NCI-H1092 (cell line): ENCODE results near the gene PXK.

Source experiments
- DNase-seq: peaks from one replicate; lab custom pipeline; 2025; lab: John Stamatoyannopoulos, UW

PXK gene

DNA sequence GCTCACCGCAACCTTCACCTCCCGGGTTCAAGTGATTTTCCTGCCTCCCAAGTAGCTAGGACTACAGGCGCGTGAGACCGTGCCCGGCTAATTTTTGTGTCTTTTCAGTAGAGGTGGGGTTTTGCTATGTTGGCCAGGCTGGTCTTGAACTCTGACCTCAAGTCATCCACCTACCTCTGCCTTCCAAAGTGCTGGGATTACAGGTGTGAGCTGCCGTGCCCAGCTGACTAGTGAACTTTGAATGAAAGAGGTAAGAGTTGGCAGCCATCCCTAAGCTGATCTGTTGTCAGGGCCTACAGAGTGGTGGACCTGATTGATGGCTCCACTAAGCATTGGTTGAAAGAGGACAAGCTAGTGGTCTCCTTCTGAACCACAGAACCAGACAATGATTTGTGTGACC, 15.3 kb downstream of the PXK start:
- DNase-seq: no peak

GRCh38 chr3:58349792-58350626, 17.3 kb downstream of the PXK start:
- no peak for DNase-seq

DNA sequence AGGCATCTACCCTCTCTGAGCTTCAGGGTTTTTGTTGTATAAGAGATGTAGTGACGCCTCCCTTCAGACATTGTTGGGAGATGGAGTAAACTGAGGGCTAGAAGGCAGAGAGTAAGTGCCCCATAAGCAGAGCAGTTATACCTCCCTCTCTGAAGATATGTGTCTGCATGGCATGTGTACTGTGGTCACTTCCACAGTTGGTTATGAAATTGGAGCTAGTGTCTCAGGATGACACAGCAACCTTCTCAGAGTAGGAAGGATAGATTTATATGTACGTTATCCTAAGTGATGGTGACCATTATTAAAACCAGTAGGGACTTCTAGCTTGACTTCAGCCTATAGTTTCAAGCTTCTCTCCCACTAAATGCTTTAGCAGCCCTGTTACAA, 17.9 kb downstream of the PXK start:
- DNase-seq: no peak

DNA sequence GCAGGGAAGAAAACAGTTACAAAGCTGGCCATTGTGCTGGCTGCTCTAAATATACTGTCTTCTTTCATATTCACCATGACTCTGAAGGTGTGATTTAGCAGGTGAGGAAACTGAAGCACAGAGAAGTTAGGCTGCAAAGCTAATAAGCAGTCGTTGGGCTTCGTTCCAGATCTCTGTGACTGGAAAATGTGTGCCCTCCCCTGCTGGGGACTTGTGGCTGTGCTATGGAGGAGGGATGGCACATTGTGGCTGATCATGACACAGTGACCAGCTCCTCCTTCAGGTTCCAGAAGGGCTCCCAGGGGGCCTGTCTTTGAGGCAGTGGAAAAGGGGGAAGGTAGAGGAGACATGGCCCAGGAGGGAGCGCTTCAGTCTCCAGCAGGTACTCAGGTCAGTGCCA, 19.2 kb downstream of the PXK start:
- no peak for DNase-seq

GRCh38 chr3:58352626-58353025, 19.9 kb downstream of the PXK start:
- DNase-seq: no peak

DNA sequence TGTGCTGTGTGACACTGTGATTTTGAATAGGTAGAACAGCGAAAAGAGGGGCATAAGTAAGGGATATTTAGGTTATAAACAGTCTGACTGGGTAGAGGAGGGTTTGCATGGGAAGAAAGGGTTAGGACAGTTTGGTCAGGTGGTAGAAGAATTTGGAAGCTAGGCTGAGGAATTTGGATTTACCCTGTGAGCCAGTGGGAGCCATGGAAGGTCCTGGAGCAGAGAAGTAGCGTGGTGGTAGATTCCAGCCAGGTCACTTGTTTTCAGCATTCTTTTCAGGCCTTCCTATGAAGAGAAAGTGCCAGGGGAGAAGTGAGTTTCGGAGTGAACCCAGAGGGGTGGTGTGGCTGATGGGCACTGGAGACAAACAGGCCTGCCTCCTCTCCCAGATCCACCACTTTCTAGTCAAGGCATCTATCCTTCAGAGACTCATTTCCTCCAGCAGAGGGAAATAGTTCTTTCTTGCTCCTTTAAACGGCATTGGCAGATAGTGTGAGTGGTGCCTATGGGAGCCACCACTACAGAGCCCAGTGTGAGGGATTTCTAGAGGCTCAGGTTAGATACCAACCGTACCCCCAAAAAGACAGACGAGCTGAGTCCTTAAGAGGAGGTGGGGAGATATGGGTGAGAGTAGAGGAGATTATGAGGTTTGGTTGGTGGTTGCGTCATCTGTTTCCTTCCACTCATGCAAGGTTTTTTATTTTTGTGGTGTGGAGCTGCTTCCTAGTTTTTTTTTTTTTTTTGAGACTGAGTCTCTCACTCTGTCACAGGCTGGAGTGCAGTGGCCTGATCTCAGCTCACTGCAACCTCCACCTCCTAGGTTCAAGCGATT, 21.2 kb downstream of the PXK start:
- DNase-seq: no peak

DNA sequence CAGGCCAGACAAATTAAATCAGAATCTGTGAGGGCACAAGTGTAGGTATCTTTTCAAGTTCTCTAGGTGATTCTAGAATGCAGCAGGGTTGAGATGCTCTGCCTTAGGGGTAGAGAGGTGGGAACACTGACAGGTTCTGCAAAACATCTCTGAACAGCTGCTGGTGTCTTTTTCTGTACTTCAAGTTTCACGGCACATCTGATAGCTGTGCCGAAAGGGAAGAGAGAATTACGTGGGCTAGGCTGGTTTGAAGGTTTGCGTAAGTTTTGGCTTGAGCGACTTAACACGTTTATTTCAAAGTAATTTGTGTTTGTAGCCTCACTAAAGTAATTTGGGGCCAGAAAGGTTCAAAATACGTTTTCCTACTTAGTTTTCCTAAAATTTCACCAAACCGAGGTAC, 22.5 kb downstream of the PXK start:
- DNase-seq: no peak

DNA sequence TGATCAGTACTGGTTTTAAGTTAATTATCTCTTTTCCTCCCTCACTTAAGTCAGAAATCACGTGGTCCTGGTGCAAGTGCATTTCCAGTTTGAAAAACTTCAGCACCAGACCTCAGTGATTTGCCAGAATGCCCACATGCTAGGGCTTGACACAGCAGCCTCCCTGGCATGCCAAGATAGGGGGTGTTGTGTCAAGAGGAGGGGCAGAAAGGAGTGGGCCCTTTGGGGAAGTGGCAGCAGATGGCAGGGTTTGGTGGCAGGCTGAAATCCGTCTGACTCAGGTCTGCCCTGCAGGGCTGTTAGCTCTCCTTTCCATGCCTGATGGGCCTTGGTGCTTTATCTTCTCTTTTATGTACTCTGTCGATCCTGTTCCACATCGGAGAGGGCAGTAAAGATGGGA, 23.4 kb downstream of the PXK start:
- DNase-seq: no peak

GRCh38 chr3:58357402-58357801, 24.7 kb downstream of the PXK start:
- no peak for DNase-seq

DNA sequence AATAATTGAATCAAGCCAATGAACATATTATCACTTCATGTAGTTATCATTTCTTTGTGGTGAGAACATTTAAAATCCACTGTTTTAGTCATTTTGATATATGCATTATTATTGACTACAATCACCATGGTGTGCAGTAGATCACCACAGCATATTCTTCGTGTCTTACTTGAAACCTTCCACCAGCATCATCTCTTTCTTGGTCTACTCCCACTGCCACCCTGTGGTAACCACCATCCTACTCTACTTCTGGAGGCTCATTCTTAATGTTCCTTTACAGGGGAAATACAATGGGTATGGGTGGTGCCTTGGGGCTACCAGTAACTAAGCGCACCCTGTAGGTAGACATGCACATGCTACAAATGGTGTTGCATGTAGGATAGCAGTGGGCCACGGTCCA, 25.4 kb downstream of the PXK start:
- no peak for DNase-seq

- no peak for DNase-seq
Measured at GRCh38 chr3:58358808-58359207, 26.1 kb downstream of the PXK start.

DNA sequence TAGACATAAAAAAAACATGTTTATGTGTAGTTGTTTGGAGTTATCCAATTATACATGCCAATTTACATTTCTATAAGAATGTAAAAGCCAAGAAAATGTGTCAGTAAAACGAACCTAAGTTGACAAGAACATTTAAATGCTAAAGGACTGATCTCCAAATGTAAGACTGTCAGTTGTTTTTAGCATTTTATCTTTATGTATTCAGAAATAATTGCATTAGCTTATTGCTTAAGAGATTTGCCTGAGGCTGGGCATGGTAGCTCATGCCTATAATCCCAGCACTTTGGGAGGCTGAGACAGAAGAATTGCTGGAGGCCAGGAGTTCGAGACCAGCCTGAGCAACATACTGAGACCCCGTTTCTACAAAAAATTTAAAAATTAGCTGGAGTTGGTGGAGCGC, 26.9 kb downstream of the PXK start:
- no peak for DNase-seq

- DNase-seq: no peak
Measured at GRCh38 chr3:58361866-58362265, 29.2 kb downstream of the PXK start.

GRCh38 chr3:58366699-58367098, 34.0 kb downstream of the PXK start:
- no peak for DNase-seq

GRCh38 chr3:58369038-58369437, 36.3 kb downstream of the PXK start:
- DNase-seq: no peak

DNA sequence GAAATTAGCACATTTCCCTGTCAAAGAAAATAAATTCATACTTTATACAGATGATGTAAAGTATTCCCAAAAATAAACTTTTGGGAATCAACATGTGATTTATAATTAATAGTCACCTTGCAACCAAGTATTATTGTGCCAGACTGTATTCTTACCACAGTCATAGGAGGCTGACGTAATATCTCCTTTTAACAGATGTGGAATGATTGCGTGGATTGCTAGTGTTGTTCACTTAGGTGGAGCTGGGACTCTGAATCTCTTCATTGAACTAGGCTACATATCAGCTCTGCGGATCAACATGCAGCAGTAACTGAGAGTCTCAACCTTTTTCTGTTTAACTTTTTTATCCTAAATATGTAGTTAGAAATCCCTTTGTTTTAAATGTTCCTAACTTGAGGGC, 37.2 kb downstream of the PXK start:
- no peak for DNase-seq

- DNase-seq: no peak
Measured at GRCh38 chr3:58370407-58370806, 37.7 kb downstream of the PXK start.

- no peak for DNase-seq
Measured at GRCh38 chr3:58371754-58372153, 39.1 kb downstream of the PXK start.

DNA sequence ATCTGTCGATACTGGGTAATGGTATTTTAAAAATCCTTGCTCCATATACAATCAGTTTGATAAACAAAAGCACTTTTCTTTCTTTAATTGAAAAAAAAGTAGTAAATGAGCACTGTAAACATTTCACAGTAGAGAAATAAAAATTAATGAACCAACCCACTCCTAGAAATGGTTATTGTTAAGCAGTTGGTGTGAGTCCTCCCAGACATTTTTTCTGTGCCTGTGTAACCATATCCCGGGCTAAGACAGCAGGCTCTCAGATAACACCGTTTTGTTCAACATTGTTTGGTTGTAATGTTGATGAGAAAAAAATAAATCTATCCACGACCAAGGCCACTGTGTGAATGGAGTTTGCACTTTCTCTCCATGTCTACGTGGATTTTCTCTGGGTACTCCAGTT, 42.6 kb downstream of the PXK start:
- DNase-seq: no peak

DNA sequence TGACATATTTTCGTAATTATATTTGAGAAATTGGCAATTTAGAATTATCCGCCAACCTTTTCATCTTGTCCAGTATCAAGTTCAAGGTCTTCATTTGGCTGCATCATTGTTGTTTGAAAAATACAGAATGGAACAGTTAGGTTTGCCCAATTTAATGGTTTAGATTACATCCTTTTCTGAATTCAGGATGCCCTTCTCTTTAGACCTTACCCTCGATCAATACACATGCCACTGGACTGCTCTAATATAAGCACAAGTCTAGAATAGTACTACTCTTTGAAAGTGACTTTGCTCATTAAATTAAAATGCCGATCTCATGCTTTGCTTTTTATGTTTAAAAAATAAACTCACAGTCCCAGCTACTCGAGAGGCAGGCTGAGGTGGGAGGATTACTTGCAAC, 44.5 kb downstream of the PXK start:
- DNase-seq: no peak

DNA sequence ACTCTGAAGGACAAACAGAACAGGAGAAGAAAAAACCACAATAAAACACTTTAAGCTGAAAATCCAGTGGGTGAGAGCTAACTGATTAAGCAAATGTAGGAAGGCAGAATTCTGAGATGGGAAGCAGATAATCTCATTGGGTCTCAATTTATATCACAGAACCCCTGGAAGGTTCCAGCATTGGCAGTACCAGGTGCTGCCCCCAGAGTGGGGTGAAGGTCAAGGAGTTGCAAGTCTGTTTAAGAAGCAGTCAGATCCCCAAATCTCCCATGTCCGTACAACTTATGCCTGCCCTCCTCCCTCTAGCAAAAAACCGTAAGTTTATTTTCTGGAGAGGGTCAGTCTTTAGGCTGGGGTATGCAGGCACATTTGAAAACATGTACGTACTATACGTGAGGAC, 45.1 kb downstream of the PXK start:
- no peak for DNase-seq

GRCh38 chr3:58379351-58380073, 46.8 kb downstream of the PXK start:
- no peak for DNase-seq

GRCh38 chr3:58383476-58383875, 50.8 kb downstream of the PXK start:
- no peak for DNase-seq
